Stimulated activated CD8-positive, alpha-beta memory T cell treated with anti-CD3 and anti-CD28 coated beads, Interleukin-7, amount 100 ng/mL, for 24 hours (primary cell): ENCODE results near the gene LIN52.

Experiments
- DNase-seq: peaks from one replicate; pipeline ENCODE4 v3.0.0-alpha.2; 2020; ENCODE audit warnings: low read depth

Gene LIN52, protein sequence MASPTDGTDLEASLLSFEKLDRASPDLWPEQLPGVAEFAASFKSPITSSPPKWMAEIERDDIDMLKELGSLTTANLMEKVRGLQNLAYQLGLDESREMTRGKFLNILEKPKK

DNA sequence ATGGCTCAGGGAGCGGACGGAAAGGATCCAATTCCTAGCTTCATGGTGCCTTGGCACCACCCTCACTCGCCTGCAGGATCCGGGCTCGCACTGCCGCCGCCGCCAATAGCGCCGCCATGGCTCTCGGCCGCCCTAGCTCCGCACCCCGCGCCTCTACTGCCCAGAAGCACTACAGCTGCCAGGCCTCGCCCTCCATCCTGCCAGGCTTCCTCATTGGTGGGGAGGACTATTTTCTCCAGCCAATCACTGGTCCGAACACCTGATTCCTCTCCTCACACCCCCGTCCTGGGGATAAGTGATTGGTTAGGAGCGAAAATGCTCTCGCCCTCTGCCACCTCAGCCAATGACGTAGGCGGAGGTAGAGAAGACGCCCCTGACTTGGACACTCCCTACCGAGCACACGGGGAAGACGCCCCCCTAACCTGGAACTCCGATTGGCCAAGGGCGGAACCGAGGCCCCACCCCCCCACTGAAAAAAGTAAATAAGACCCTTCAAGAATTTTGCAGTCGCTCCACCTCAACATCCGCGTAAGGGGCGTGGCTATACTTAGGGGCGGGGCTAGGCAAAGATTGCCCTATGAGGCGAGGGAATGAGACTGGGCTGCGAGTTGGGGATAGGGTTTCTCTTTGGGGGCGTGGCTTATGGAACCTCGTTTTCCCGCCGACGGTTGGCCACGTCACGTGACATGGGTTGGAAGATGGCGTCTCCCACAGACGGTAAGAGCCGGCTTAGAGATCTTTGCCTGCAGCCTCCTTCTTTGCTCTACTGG is at the start of gene LIN52, which contains the start of gene ALDH6A1:
LIN52 (plus strand) TSS at position 680 of the 770 bp plus-strand sequence; CDS start at position 699, 19 bp downstream.
ALDH6A1 (minus strand) TSS at position 177 of the 770 bp plus-strand sequence; CDS start at position 118, 59 bp downstream.
- DNase-seq = peak; percentile 100

DNA sequence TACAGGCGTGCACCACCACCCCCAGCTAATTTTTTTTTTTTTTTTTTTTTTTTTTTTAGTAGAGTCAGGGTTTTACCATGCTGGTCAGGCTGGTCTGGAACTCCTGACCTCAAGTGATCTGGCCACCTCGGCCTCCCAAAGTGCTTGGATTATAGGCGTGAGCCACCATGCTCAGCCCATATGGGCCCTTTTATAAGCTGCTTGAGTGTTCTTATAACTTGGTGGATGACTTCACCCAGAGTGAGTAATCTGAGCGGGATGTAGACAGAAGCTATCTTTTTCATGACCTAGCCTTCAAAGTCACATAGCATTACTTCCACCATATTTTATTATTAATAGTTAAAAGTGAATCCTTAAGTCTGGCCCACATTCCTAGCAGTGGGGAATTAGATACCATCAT is 49.2 kb upstream of the LIN52 start:
- no peak for DNase-seq

DNA sequence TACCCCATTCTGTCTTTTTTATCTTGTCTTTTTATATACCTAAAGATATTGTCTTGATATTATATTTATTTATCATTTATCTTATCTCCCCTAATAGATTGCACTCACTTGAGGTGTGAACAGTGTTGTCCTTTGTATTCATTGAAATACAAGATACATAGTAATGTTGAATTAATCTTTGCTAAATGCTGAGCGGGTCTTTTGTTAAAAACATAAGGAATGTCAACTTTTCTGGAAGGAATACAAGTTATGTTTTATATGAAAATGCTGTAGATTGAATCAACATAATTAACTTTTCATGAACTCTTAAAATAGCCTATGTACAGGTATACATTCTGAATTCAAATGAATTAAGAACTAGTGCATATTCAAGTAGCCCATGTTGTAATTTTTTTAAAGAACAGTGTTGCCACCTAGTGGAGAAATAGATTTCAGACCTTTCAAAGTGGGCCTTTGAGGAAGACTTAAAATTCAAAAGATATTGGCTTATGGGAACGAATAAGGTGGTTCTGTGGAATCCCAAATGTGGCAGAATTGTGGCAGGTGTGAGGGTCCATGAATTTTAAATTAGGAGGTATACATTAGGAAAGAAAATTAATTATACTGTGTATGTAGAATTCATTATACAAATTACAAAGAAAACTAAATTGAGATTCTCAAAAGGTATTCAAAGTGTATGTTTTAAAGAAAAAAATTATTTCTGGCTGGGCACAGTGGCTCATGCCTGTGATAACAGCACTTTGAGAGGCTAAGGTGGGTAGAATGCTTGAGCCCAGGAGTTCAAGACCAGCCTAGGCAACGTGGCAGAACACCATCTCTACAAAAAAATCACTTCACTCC is 46.5 kb upstream of the LIN52 start:
- DNase-seq = no peak

DNA sequence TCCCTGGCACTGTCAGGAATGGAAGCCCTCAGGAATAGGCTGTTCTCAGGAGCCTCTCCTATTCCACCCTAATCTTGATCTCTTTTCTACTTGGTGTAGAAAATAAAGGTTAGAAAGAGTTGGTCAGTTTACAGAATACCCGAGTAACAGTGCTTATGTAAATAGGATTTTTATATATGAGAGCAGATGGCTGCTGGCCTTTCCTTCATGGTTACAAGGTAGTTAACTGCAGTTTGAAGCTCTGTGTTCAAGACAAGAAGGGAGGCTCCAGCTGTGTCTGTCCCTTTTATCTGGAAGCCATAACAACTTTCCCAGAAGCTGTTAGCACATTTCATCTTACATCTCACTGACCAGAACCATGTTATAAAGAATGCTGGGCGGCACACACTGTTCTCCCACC is 42.5 kb upstream of the LIN52 start:
- DNase-seq = no peak

DNA sequence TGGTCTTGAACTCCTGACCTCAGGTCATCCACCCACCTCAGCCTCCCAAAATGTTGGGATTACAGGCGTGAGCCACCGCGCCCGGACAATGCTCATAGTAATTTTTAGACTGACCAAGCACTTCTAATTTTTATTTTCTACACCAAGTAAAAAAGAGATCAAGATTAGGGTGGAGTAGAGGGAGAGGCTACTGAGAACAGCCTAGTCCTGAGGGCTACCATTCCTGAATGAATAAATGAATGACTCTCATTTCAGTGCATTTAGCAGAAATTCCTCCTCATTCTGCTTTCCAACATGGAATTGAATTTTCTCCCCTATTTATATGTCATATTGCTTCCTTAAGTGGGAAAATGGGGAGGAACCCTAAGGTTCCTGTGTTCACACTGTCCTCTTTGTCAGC is 39.2 kb upstream of the LIN52 start:
- DNase-seq = no peak

GRCh38 chr14:74048281-74048680 is 36.5 kb upstream of the LIN52 start:
- DNase-seq = no peak

DNA sequence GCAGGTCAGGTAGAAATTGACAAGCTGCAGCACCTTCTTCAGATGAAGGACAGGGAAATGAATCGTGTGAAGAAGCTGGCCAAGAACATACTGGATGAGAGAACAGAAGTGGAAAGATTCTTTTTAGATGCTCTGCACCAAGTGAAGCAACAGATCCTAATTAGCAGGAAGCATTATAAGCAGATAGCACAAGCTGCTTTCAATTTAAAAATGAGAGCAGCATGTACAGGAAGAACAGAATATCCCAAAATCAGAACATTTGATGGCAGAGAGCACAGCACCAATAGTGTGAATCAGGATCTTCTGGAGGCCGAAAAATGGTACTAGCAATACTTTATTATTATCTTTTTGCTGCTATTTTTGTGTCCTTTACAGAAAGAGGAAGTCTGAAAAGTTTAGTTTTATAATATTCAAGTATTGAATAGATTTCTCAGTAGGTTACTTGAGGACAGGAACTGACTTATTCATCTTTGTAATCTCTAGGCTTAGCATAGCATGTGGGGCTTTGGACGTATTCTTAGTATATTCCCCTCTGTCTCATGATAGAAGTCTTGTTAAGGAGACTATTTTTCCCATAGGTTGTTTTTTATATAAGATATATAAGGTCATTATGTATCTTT is 34.8 kb upstream of the LIN52 start:
- no peak for DNase-seq

DNA sequence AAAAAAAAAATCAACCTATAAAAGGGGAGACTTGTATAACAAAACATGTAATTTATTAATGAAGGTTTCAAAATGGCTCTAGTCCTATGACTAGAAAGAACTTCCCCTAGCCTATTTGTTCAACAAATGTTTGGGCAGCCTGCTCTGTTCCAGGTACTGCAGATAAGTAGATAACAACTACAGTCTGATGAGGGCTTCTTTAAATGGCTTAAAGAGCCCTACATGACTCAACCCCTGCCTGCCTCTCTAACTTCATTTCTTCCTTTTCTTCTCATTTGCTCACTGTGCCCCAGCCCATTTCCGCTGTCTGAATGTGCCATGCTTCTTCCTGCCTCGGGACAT is 22.0 kb upstream of the LIN52 start:
- DNase-seq = no peak

- no peak for DNase-seq
These were observed 20.3 kb upstream of the LIN52 start for GRCh38 chr14:74064426-74064825.

DNA sequence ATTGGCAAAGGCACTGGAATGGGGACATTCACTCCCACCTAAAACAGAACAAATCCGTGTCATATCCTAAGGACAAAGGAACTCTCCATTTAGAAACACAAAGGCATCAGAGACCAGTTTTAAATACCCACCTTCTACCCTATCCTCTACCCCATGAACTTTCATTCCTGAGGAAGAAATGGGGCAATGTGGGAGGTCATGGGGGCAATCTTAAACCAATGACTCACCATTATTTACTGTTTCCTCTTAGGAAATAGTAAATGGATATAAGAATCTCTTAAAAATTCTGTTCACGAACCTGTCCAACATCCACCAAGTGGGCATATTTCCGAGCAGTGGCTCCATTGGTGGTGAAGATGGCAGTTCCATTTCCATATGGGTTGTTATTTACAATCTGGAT is 19.9 kb upstream of the LIN52 start:
- no peak for DNase-seq

DNA sequence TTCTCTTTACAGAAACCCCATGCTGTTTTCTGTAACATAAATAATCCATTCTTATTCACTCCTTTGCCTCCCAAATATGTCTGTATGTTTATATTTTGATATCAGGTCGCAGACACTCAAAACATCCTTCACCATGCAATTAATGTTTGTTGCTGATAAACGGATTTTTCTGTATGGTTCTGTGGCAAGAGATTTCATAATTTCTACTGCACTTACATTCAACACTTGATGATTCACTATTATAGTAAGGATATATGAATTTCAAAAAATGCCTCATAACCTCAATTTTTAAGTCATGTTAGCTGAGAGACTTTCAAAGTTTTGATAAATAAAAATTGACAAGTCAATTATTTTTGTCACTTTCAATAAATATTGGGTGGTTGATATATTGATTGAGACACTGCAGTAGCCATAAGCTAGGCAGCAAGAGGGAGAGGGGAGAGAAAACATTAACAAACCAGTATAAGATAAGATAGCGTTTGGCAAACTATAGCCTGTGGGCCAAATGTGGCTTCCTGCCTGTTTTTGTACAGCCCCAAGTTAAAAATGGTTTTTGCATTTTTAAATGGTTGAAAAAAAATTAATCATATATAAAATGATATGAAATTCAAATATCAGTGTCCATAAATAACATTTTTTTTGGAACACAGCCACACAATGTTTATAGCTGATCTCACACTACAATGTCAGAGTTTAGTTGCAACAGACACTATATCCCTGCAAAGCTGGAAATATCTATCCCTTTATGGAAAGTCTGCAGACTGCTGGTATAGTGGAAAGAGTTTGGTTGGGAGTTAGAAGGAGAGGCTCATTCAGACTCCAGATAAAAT is 18.8 kb upstream of the LIN52 start:
- DNase-seq = no peak

- no peak for DNase-seq
These were observed 7.4 kb upstream of the LIN52 start for GRCh38 chr14:74077401-74077800.

DNA sequence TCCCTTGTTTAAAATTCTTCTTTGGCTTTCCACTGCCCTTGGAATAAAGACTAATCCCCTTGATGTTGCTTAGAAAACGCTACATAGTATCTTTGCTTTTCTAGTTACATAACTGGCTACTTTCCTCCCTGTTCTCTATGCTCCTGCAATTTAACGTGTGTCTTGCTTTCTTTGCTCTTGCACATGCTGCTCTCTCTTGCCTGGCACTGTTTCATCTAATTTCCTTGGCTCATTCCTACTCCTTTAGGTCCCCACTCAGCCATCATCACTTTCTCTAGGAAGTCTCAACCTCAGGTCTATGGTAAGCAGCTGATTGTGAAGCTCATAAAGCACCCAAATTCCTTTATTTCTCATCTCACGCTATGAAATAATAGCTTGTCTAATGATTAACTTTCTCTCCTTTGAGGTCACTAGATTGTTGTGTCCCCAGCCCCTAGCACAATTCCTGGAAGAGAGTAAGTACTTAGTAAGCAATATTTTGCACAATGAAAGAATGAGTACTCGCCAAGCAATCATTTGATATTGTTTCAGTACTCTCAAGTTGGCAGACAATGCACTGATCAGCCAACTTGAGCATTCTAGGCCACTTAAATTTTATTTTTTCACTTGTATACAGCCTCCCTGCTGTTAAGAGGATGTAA is 3.8 kb upstream of the LIN52 start:
- DNase-seq = no peak

- no peak for DNase-seq
These were observed 3.3 kb upstream of the LIN52 start for GRCh38 chr14:74081491-74081890.

GRCh38 chr14:74083161-74083560 is 1.6 kb upstream of the LIN52 start:
- DNase-seq = no peak

DNA sequence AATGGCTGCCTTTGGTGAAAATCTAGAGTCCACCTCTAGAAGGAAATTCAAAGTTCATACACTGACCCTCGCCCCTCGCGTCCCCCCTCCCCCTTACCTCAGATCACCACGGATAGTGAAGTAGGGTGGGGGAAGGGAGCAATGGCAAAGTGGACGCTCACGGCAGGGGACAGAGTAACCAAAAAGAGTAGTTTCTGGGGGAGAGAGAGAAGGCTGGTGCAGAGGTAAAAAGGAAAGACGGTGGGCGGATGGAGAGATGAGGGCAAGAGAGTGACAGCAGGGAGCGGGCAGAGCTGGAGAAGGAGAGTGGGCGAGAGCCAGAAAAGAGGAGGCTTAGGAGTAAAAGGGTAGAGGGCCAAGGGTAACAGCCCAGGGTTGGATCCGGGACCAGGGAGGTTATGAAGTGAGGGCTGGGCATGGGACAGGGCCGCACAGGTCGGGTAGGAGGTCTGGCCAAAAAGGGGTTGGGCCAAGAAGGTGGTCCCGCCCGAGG is 926 bp upstream of the LIN52 start:
- no peak for DNase-seq

DNA sequence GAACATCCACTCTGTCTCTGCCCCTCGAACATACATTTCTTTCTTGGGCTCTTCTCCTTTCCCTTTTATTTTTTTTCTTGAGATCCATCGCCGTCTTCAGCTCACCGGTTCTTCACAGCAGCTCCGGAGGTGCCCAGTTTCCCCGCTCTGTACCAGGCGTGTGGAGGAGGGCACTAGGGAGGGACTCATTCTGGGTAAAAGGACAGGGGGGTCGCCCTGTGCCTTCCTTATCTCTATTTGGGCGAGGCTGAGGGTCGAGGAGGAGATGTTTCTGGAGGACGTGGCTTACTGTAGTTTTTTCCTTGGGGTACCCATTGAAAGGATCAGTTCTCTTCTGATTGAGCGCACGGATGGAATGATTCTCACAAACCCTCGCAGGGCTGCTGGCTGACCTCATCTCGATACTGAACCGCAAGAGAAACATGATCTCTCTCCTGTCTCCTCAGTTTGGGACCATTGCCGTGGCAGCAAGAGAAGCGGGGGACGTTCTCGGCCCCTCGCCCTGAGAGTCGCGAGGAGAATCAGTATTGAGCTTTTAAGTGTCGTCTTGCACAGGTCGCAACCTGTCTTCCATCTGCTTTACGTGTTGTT is 386 bp downstream of the LIN52 start:
- DNase-seq = peak; percentile 2

GRCh38 chr14:74085828-74086227 is 1.1 kb downstream of the LIN52 start:
- no peak for DNase-seq

DNA sequence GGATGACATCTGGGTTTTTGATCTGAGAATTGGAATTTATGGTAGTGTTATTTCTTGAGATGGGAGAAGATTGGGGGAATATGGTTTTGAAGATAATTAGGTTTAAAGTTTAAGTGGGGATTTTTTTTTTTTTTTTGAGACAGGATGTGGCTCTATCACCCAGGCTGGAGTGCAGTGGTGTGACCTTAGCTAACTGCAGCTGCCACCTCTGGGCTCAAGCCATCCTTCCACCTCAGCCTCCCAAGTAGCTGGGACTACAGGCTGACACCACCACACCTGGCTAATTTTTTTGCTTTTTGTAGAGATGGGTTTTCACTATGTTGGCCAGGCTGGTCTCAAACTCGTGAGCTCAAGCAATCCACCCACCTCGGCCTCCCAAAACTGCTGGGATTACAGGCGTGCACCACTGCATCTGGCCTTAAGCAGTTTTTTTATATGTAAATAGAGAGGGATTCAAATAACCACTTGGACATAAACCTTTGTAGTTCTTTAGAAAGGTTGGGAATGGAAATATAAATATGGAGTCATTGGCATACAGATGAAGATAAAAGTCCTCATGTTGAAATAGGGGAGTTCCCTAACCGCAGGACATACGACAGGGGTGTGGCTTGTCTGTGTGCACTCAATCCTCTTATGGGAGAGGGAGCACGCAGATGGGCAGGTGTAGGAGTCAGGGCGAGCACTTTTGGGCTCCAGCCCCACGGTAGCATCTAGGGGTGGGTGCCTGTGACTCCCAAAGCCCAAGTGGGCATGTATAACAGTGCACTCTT is 4.7 kb downstream of the LIN52 start:
- no peak for DNase-seq

GRCh38 chr14:74105381-74105780 is 20.6 kb downstream of the LIN52 start:
- DNase-seq = no peak
